ENCODE results near the gene ARHGAP31. TPM values are rescaled to one million over a fixed set of nuclear protein-coding genes. Genes with fewer than 3 reads are reported as not detected.

Gene ARHGAP31
- total RNA-seq, 1 donor from 2014 or later, result 23.7 TPM

- ChIA-PET CTCF (interaction anchor here (0.8 to 2.3 kb wide), 5 partner anchors 28 to 386 kb away, joined by 3 to 8 read pairs (median 4); partner anchors contain the start of gene B4GALT4), POLR2A (interaction anchor here (0.7 to 4.5 kb wide), 20 partner anchors 8 to 406 kb away, joined by 3 to 81 read pairs (median 4); partner anchors contain the start of genes B4GALT4, POGLUT1, TIMMDC1 and TMEM39A)
- peaks cover 11% of the 10 kb centered on the region for H3K36me3 Mint-ChIP-seq (ENCODE audit: low read depth)
- peak overlapping the region; percentile 88 for H3K4me3 Mint-ChIP-seq
- TF ChIP-seq CTCF (IDR thresholded peaks at IDR 0.05), result no peak
- DNase-seq, result peak; percentile 67
- H3K4me1 Mint-ChIP-seq, result peaks cover 54% of the 10 kb centered on the region
- no peaks in the 10 kb centered on the region for H3K27me3 Mint-ChIP-seq
- H3K27ac Mint-ChIP-seq, result peak overlapping the region; percentile 87
- peak; percentile 38 for ATAC-seq (ENCODE audit: low read depth)
- intact Hi-C loops (cut with micrococcal nuclease), result loop anchor here (1.0 to 2.0 kb wide), 7 partner anchors 20 to 799 kb away; partner anchors contain the start of genes B4GALT4, GSK3B and POGLUT1
- no peaks in the 10 kb centered on the region for H3K9me3 Mint-ChIP-seq
Observed at GRCh38 chr3:119294696-119295671, 801 bp downstream of the ARHGAP31 start.

- intact Hi-C loops (cut with micrococcal nuclease), result loop anchor here (1.0 to 2.0 kb wide), 2 partner anchors 21 to 173 kb away; partner anchors contain the start of gene POGLUT1
- Mint-ChIP-seq H3K4me1 (peaks cover 56% of the 10 kb centered on the region), H3K27me3 (no peaks in the 10 kb centered on the region), H3K36me3 (ENCODE audit: low read depth) (peaks cover 11% of the 10 kb centered on the region), H3K9me3 (no peaks in the 10 kb centered on the region), H3K27ac (peak overlapping the region; percentile 87), H3K4me3 (peak overlapping the region; percentile 88)
- ATAC-seq (ENCODE audit: low read depth) (no peak), DNase-seq (no peak)
- POLR2A ChIA-PET, result interaction anchor here (0.9 to 4.5 kb wide), 6 partner anchors 18 to 332 kb away, joined by 3 to 81 read pairs (median 10); partner anchors contain the start of genes B4GALT4 and TMEM39A
- CTCF ChIA-PET, result interaction anchor here (0.8 to 2.3 kb wide), 3 partner anchors 9 to 385 kb away, joined by 3 to 8 read pairs (median 3); no protein-coding TSS in a partner anchor
- no peak for TF ChIP-seq CTCF (IDR thresholded peaks at IDR 0.05)
Observed at GRCh38 chr3:119295816-119296726, 1.9 kb downstream of the ARHGAP31 start.

- Mint-ChIP-seq H3K4me1 (peaks cover 62% of the 10 kb centered on the region), H3K27ac (peak overlapping the region; percentile 19)
- no peak for TF ChIP-seq CTCF (IDR thresholded peaks at IDR 0.05)
Observed at GRCh38 chr3:119296727-119297122, 2.5 kb downstream of the ARHGAP31 start.

GRCh38 chr3:119297169-119297568 lies 3.0 kb downstream of the ARHGAP31 start:
- ATAC-seq (ENCODE audit: low read depth) (no peak), DNase-seq (no peak)
- TF ChIP-seq CTCF (IDR thresholded peaks at IDR 0.05), result no peak
- ChIA-PET CTCF (interaction anchor here (0.9 to 1.2 kb wide), 2 partner anchors 25 to 57 kb away, joined by 4 read pairs; partner anchors contain the start of gene B4GALT4), POLR2A (no interaction called here)
- intact Hi-C loops (cut with micrococcal nuclease), result no loop called here
- peak overlapping the region; percentile 9 for H3K27ac Mint-ChIP-seq
- peaks cover 66% of the 10 kb centered on the region for H3K4me1 Mint-ChIP-seq
- no peak overlapping the region for H3K4me3 Mint-ChIP-seq
- no peaks in the 10 kb centered on the region for H3K9me3 Mint-ChIP-seq
- H3K36me3 Mint-ChIP-seq (ENCODE audit: low read depth), result peaks cover 11% of the 10 kb centered on the region
- no peaks in the 10 kb centered on the region for H3K27me3 Mint-ChIP-seq

More at GRCh38 chr3:119296727-119297122, 2.5 kb downstream of the ARHGAP31 start:
- intact Hi-C loops (cut with micrococcal nuclease), result no loop called here
- H3K9me3 Mint-ChIP-seq, result no peaks in the 10 kb centered on the region
- peaks cover 11% of the 10 kb centered on the region for H3K36me3 Mint-ChIP-seq (ENCODE audit: low read depth)
- DNase-seq, result no peak
- peak overlapping the region; percentile 52 for H3K4me3 Mint-ChIP-seq
- ATAC-seq (ENCODE audit: low read depth), result no peak
- H3K27me3 Mint-ChIP-seq, result no peaks in the 10 kb centered on the region
- ChIA-PET POLR2A (no interaction called here), CTCF (interaction anchor here (0.9 to 1.0 kb wide), 2 partner anchors 9 to 56 kb away, joined by 3 to 4 read pairs; partner anchors contain the start of gene B4GALT4)
